HepG2 (cell line): ENCODE results near the gene B4GALT5. TPM values are rescaled to one million over a fixed set of nuclear protein-coding genes. Genes with fewer than 3 reads are reported as not detected.
A peak's percentile ranks its signal among the peaks of the same experiment; 100 is the strongest.

Experiments
- CEBPG ChIP-seq: IDR thresholded peaks from 2 replicates; pipeline ENCODE4 v1.6.1; 2016
- DNMT1 ChIP-seq: sonication (generic); formaldehyde crosslinking; IDR thresholded peaks from 2 replicates; pipeline ENCODE4 v1.5.1; 2020; ENCODE audit warnings: mild to moderate bottlenecking, missing genetic modification reagents
- FIP1L1 ChIP-seq: fragments of 200-400 bp; formaldehyde crosslinking; IDR thresholded peaks from 2 replicates; pipeline ENCODE4 v1.6.1; 2018; ENCODE audit warnings: low read depth, mild to moderate bottlenecking, low read length, moderate library complexity, borderline replicate concordance; ENCODE audit not compliant: insufficient read depth
- FOXO1 ChIP-seq: sonication (generic); formaldehyde crosslinking; IDR thresholded peaks from 2 replicates; pipeline ENCODE4 v1.4.0; 2020; ENCODE audit warnings: missing genetic modification reagents
- FOXO4 ChIP-seq: sonication (generic); formaldehyde crosslinking; conservative IDR thresholded peaks from 2 replicates; pipeline ENCODE4 v1.8.1; 2023; ENCODE audit warnings: missing genetic modification reagents
- HMGXB4 ChIP-seq, 2 experiments: sonication (generic) in 1 of 2; formaldehyde crosslinking in 1 of 2; IDR thresholded peaks; 2 replicates each; pipeline versions ENCODE4 v1.4.0 to v1.6.1; 2018 to 2020; ENCODE audit warnings: missing genetic modification reagents in 2 of 2, borderline replicate concordance in 1 of 2, low read depth in 1 of 2, mild to moderate bottlenecking in 1 of 2, missing biosample characterization in 1 of 2
- HNRNPUL1 ChIP-seq: fragments of 200-400 bp; formaldehyde crosslinking; IDR thresholded peaks from 2 replicates; pipeline ENCODE4 v1.6.1; 2017; ENCODE audit warnings: low read depth, mild to moderate bottlenecking, low read length, moderate library complexity
- MAFF ChIP-seq: IDR thresholded peaks from 2 replicates; pipeline ENCODE4 v1.6.1; 2011; ENCODE audit warnings: low read depth, low read length, improper control_type of control experiment
- NCOA5 ChIP-seq: sonication (generic); formaldehyde crosslinking; IDR thresholded peaks from 2 replicates; pipeline ENCODE4 v1.4.0; 2020; ENCODE audit warnings: missing genetic modification reagents
- ZBTB26 ChIP-seq: IDR thresholded peaks from 2 replicates; pipeline ENCODE4 v1.6.1; 2016; ENCODE audit warnings: missing compliant biosample characterization, missing genetic modification reagents, borderline replicate concordance
- ZFP37 ChIP-seq: sonication (generic); formaldehyde crosslinking; IDR thresholded peaks from 2 replicates; pipeline ENCODE4 v1.4.0; 2020; ENCODE audit warnings: missing genetic modification reagents, borderline replicate concordance
- ZNF281 ChIP-seq: sonication (generic); formaldehyde crosslinking; IDR thresholded peaks from 2 replicates; pipeline ENCODE4 v1.4.0; 2020; ENCODE audit warnings: missing genetic modification reagents, borderline replicate concordance
- ZNF3 ChIP-seq: IDR thresholded peaks from 2 replicates; pipeline ENCODE4 v1.7.0; 2017; ENCODE audit warnings: inconsistent platforms
- ZNF335 ChIP-seq: sonication (generic); formaldehyde crosslinking; IDR thresholded peaks from 2 replicates; pipeline ENCODE4 v1.4.0; 2020; ENCODE audit warnings: missing genetic modification reagents
- ZNF503 ChIP-seq: sonication (generic); formaldehyde crosslinking; IDR thresholded peaks from 2 replicates; pipeline ENCODE4 v1.4.0; 2020; ENCODE audit warnings: missing genetic modification reagents
- ZNF691 ChIP-seq: sonication (generic); formaldehyde crosslinking; IDR thresholded peaks from 2 replicates; pipeline ENCODE4 v1.4.0; 2020; ENCODE audit warnings: missing genetic modification reagents, low read depth, mild to moderate bottlenecking, borderline replicate concordance
- ZNF746 ChIP-seq: sonication (generic); formaldehyde crosslinking; IDR thresholded peaks from 2 replicates; pipeline ENCODE4 v1.8.0; 2022; ENCODE audit warnings: mild to moderate bottlenecking, missing genetic modification reagents
- ZNF781 ChIP-seq: sonication (generic); formaldehyde crosslinking; IDR thresholded peaks from 2 replicates; pipeline ENCODE4 v1.5.1; 2020; ENCODE audit warnings: borderline replicate concordance, mild to moderate bottlenecking, missing genetic modification reagents; ENCODE audit errors: not compliant biosample characterization
- polyA plus RNA-seq, 8 experiments: library from polyadenylated mRNA; depleted of rRNA in 3 of 8; stranded (reverse) in 7 of 8; unstranded in 1 of 8; fragments of >200 nt; fragmentation: Illumina TruSeq in 4 of 8; extraction: Trizol in 4 of 8; gene quantifications; 2 replicates each; pipeline versions ENCODE4 v1.2.1 to v1.2.3, GENCODE V29; 2011 to 2016; ENCODE audit warnings: low read depth in 4 of 8, missing spikeins in 1 of 8, mixed read lengths in 1 of 8; ENCODE audit not compliant: insufficient read depth in 1 of 8
- total RNA-seq, 5 experiments: library from RNA; depleted of rRNA; stranded (reverse); fragments of >200 nt; fragmentation: Illumina TruSeq; extraction: Trizol; gene quantifications; 2 replicates each; pipeline ENCODE4 v1.2.3, GENCODE V29; 2016; ENCODE audit warnings: low read depth in 1 of 5

The B4GALT5 gene
- total and polyA plus RNA-seq, 2 of the 13 experiments (the other 11 are each of a cell fraction or from before 2014, with no cell fraction given), result 27.3 to 30.9 TPM

- peak in 1 of 2 experiments; percentile 50; a peak in 1 of 4 replicates for TF ChIP-seq HMGXB4 (CRISPR knock-in tag; IDR thresholded peaks at IDR 0.05; ENCODE audit: borderline replicate concordance in 1 of 2, low read depth in 1 of 2)
- peak; percentile 53 for TF ChIP-seq ZNF781 (CRISPR knock-in tag)
- no peak; the same call in 1 of the 2 replicates for TF ChIP-seq ZNF281
- TF ChIP-seq HNRNPUL1, result no peak
- no peak; the same call in 1 of the 2 replicates for TF ChIP-seq ZNF335 (CRISPR knock-in tag)
- TF ChIP-seq FOXO4 (CRISPR knock-in tag), result 0 out of 2 replicates have a peak, but pooled peaks have one; percentile 43
- peak; percentile 72 for TF ChIP-seq ZNF503 (CRISPR knock-in tag)
- 0 out of 2 replicates have a peak, but pooled peaks have one; percentile 45 for TF ChIP-seq ZFP37
- TF ChIP-seq CEBPG (CRISPR knock-in tag), result peak; percentile 96
- peak; percentile 90 for TF ChIP-seq ZNF3 (CRISPR knock-in tag)
- peak; percentile 85 for TF ChIP-seq FOXO1 (CRISPR knock-in tag)
- TF ChIP-seq MAFF, result 0 out of 2 replicates have a peak, but pooled peaks have one; percentile 9
- TF ChIP-seq FIP1L1, result no peak
- TF ChIP-seq ZBTB26, result peak; percentile 69; the same call in 1 of the 2 replicates
- no peak for TF ChIP-seq NCOA5
- peak; percentile 73 for TF ChIP-seq ZNF746 (CRISPR knock-in tag)
- TF ChIP-seq DNMT1 (CRISPR knock-in tag), result no peak
- TF ChIP-seq ZNF691, result peak; percentile 20; the same call in 1 of the 2 replicates
These were observed 22.6 kb downstream of the B4GALT5 start (continued) for GRCh38 chr20:49690899-49691620.
